Kidney epithelial cell (primary cell): ENCODE data around the gene TAS2R10. TPM values are rescaled to one million over a fixed set of nuclear protein-coding genes. Genes with fewer than 3 reads are reported as not detected.

Experiments
- DNase-seq: peaks from one replicate; pipeline ENCODE4 v3.0.0-alpha.2; 2010; ENCODE audit warnings: low read depth
- H3K27me3 ChIP-seq: 2 replicates; pipeline ENCODE4 v1.6.0; 2011; ENCODE audit warnings: low read length; ENCODE audit not compliant: control insufficient read depth, insufficient read depth
- H3K36me3 ChIP-seq: 2 replicates; pipeline ENCODE4 v1.5.1; 2011; ENCODE audit warnings: low read length; ENCODE audit not compliant: control insufficient read depth, insufficient read depth
- H3K4me3 ChIP-seq: 2 replicates; pipeline ENCODE4 v1.5.1; 2011; ENCODE audit warnings: low read depth, mild to moderate bottlenecking, control low read depth, low read length
- CTCF ChIP-seq: IDR thresholded peaks from 2 replicates; pipeline ENCODE4 v1.5.1; 2011; ENCODE audit warnings: mild to moderate bottlenecking, moderate library complexity, low read length, control low read depth, inconsistent platforms; ENCODE audit not compliant: insufficient read depth, poor library complexity, severe bottlenecking
- total RNA-seq: library from RNA; depleted of rRNA; stranded (reverse); fragments of >200 nt; gene quantifications from 2 replicates; pipeline ENCODE4 v1.2.3, GENCODE V29; 2015

TAS2R10 gene
- total RNA-seq, 1 donor from 2014 or later: 0.46 TPM

- Histone ChIP-seq H3K4me3 (no peak overlapping the region), H3K36me3 (no peaks in the 10 kb centered on the region), H3K27me3 (no peaks in the 10 kb centered on the region)
- no peak for DNase-seq
- TF ChIP-seq CTCF: no peak
Measured at GRCh38 chr12:10829994-10830393, 3.8 kb upstream of the TAS2R10 start.

- Histone ChIP-seq H3K27me3 (no peaks in the 10 kb centered on the region), H3K4me3 (no peak overlapping the region), H3K36me3 (no peaks in the 10 kb centered on the region)
- DNase-seq: no peak
- no peak for TF ChIP-seq CTCF
Measured at GRCh38 chr12:10824957-10825356, 1.2 kb downstream of the TAS2R10 start.

DNA sequence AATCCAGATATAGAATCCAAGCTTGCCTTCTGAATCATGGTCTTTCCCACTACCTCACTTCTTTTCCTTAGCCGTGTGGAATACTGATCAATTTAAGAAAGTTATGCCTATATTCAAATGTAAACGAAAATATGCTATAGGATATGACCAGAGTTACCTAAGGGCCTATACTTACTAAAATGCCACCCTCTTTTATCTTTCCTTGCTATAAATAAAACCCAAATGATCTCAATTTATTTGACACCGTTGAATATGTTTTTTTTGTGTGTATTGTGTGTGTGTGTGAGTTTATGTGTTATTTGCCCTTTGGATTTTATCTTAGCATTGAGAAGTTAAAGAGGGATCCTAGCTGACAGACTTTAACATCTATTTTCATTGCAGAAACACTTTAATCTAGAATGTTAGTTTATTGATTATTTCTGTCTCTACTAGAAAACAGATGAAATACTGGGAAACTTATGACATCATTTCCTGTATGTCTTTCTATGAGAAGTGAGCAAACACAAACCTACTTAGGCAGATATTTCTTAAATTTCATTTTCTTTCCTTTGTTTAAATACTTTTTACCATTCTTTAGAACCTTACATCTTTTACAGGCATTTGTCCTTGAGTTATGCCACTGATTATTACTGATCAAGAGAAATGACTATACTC lies 14.1 kb downstream of the TAS2R10 start:
- no peak overlapping the region for H3K4me3 ChIP-seq
- no peak for DNase-seq
- TF ChIP-seq CTCF: no peak

GRCh38 chr12:10810068-10810467 lies 16.1 kb downstream of the TAS2R10 start, which contains the start of gene TAS2R9:
TSS of gene TAS2R9 (minus strand) at chr12:10810168. CDS start at chr12:10810075, 93 bp downstream.
- no peak for DNase-seq
- no peak for TF ChIP-seq CTCF
- Histone ChIP-seq H3K36me3 (no peaks in the 10 kb centered on the region), H3K27me3 (no peaks in the 10 kb centered on the region), H3K4me3 (no peak within 1 kb of the TSS)

More for the DNA sequence above, 14.1 kb downstream of the TAS2R10 start:
- Histone ChIP-seq H3K36me3 (no peaks in the 10 kb centered on the region), H3K27me3 (no peaks in the 10 kb centered on the region)

DNA sequence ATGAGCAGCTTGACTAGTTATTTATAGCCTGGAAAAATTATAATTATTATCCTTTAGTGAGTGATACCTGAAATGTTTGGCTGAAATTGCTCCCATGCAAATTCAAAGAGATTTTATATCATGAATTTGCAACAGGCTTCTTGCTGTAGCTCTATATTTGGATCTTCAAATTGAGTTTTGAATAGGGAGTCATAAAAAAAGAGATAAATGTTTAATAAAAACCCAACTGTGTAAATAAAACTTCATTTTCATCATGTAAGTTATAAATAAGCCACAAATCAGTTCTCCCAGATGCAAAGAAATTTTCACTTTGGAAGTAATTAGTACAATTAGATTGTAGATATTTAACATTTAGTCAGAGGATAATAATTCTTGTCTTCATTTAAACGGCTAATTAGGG lies 19.0 kb downstream of the TAS2R10 start, which contains the start of gene TAS2R8:
TSS of gene TAS2R8 (minus strand) at position 101 of the 400 bp plus-strand sequence. CDS start 306 bp downstream, outside the sequence.
- no peak for DNase-seq
- no peaks in the 10 kb centered on the region for H3K36me3 ChIP-seq
- H3K4me3 ChIP-seq: no peak within 1 kb of the TSS
- H3K27me3 ChIP-seq: no peaks in the 10 kb centered on the region
- no peak for TF ChIP-seq CTCF

GRCh38 chr12:10802587-10802986 lies 23.6 kb downstream of the TAS2R10 start, which contains the start of gene TAS2R7:
TSS of gene TAS2R7 (minus strand) at chr12:10802627. CDS start at chr12:10802570, 57 bp downstream.
- Histone ChIP-seq H3K27me3 (no peaks in the 10 kb centered on the region), H3K36me3 (no peaks in the 10 kb centered on the region), H3K4me3 (no peak within 1 kb of the TSS)
- DNase-seq: no peak
- TF ChIP-seq CTCF: no peak
